Activated T-cell treated with anti-CD3 and anti-CD28 coated beads, Interleukin-2, amount 50 U/mL, for 24 hours (primary cell): ENCODE data around the gene CCDC127.
"Not testable (repeated sequence)": the region's sequence is repeated elsewhere in the genome, so short reads cannot be mapped to it uniquely, and the experiment has no call there.

Experiments
- DNase-seq: peaks from one replicate; pipeline ENCODE4 v3.0.0-alpha.2; 2020
- H3K27ac Mint-ChIP-seq: 2 replicates; pipeline ENCODE4 v1.8.0; 2020; ENCODE audit warnings: mild to moderate bottlenecking, mixed read lengths
- H3K27me3 Mint-ChIP-seq: 2 replicates; pipeline ENCODE4 v1.8.0; 2020; ENCODE audit warnings: mixed read lengths
- H3K36me3 Mint-ChIP-seq: 2 replicates; pipeline ENCODE4 v1.8.0; 2020; ENCODE audit warnings: low read depth, mixed read lengths
- H3K4me1 Mint-ChIP-seq: 2 replicates; pipeline ENCODE4 v1.8.0; 2020; ENCODE audit warnings: low read depth, mixed read lengths
- H3K4me3 Mint-ChIP-seq: 2 replicates; pipeline ENCODE4 v1.8.0; 2020; ENCODE audit warnings: mild to moderate bottlenecking, moderate library complexity, mixed read lengths
- H3K9me3 Mint-ChIP-seq: 2 replicates; pipeline ENCODE4 v1.8.0; 2020; ENCODE audit warnings: mixed read lengths

The CCDC127 gene

DNA sequence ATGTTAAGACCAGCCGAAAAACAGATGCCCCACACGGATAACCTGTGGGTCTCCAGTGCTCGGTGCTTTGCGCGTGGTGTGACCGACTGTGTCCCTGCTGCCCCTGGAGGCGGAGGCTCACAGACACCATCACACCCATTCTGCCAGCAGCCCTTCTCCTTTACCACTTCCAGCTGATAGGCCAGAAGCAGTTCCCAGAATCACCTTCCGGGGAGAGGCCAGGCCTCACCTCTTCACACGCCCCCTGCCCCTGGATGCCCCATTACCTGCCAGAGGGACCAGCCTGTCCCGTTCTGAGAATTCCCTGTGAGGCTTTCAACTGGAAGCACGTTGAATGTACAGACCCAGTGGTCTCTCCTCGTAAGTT is 48.2 kb downstream of the CCDC127 start:
- no peak overlapping the region for H3K27ac Mint-ChIP-seq
- no peak overlapping the region for H3K4me3 Mint-ChIP-seq
- H3K4me1 Mint-ChIP-seq: no peaks in the 10 kb centered on the region
- H3K9me3 Mint-ChIP-seq: no peaks in the 10 kb centered on the region
- no peak for DNase-seq
- H3K27me3 Mint-ChIP-seq: peaks cover 7% of the 10 kb centered on the region
- H3K36me3 Mint-ChIP-seq: no peaks in the 10 kb centered on the region

DNA sequence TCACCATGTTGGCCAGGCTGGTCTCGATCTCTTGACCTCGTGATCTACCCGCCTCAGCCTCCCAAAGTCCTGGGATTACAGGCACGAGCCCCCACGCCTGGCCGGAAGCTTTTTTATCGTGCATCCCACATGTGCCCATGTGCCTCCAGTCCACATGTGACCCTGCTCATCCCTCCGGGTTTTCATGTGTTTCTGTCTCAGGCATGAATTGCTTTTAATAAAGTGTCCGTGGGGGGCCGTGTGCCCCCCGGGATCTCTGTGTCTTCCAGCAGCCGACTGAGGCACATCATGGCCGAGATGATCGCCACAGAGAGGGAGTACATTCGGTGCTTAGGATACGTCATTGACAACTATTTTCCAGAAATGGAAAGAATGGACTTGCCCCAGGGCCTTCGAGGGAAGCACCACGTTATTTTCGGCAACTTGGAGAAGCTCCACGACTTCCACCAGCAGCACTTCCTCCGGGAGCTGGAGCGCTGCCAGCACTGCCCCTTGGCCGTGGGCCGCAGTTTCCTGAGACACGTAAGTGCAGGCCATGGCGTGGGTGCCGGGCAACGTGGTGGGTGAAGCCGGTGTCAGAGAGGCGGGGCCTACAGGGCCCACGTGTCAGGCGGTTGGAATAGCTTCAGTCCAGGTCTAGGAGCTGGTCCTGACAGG is 48.8 kb downstream of the CCDC127 start:
- no peak for DNase-seq

DNA sequence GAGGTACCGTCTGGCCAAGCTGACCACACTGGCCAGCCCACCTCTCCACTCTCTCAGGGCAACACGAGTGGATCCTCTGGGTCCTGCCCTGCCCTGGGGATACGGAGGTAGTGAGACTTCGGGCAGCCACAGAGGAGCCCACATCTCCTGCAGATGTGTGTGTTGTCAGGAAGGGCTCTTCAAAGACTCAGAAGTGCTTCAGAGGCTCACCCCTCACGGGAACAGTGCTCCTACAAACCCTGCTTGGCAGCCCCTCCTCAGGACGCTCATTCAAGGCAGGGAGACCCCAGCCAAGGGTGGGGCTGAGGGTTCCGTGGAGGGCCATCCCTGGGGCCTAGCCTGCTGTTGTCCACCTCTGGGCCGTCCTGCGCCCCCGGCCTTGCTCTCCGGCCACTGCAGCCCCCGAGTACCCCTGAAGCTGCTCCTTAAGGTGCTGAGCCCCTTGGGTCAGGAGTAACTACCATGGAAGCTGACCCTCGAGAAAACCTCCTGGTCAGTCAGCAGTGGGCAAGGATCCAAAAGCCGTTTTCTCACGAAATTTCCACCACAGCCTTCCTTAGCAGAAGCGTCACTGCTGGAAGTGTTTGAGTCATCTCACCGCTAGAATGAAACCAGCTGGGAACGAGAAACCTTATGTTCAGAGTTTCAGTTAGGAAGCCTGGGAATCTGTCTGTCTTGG is 49.8 kb downstream of the CCDC127 start:
- DNase-seq: no peak
- no peaks in the 10 kb centered on the region for H3K27me3 Mint-ChIP-seq
- H3K36me3 Mint-ChIP-seq: no peaks in the 10 kb centered on the region
- no peak overlapping the region for H3K27ac Mint-ChIP-seq
- H3K4me3 Mint-ChIP-seq: no peak overlapping the region
- no peaks in the 10 kb centered on the region for H3K4me1 Mint-ChIP-seq
- H3K9me3 Mint-ChIP-seq: no peaks in the 10 kb centered on the region

More for the DNA sequence above, 48.8 kb downstream of the CCDC127 start:
- H3K4me3 Mint-ChIP-seq: no peak overlapping the region
- H3K9me3 Mint-ChIP-seq: no peaks in the 10 kb centered on the region
- H3K27ac Mint-ChIP-seq: no peak overlapping the region
- H3K4me1 Mint-ChIP-seq: no peaks in the 10 kb centered on the region
- no peaks in the 10 kb centered on the region for H3K36me3 Mint-ChIP-seq
- peaks cover 7% of the 10 kb centered on the region for H3K27me3 Mint-ChIP-seq

DNA sequence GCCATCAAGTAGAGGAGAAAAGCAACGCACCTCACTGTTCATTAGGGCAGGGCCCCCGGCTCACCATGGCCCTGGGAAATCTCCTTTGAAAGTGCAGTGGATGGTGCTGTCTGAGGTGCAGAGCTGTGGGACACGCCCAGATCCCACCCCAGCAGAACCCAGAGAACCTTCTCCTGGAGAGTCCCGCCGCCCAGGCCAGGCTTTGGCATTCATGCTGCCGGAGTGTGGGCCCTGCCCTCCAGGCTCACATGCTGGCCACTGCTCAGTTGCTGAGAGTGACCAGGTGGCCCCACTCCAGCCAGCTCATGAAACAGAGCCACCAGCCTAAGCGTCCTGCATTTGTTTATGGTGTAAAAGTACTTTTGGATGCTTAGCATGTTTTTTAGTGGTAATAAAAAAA is 50.4 kb downstream of the CCDC127 start:
- Mint-ChIP-seq H3K36me3 (no peaks in the 10 kb centered on the region), H3K27me3 (no peaks in the 10 kb centered on the region), H3K9me3 (no peaks in the 10 kb centered on the region), H3K27ac (no peak overlapping the region), H3K4me3 (no peak overlapping the region), H3K4me1 (no peaks in the 10 kb centered on the region)
- no peak for DNase-seq

DNA sequence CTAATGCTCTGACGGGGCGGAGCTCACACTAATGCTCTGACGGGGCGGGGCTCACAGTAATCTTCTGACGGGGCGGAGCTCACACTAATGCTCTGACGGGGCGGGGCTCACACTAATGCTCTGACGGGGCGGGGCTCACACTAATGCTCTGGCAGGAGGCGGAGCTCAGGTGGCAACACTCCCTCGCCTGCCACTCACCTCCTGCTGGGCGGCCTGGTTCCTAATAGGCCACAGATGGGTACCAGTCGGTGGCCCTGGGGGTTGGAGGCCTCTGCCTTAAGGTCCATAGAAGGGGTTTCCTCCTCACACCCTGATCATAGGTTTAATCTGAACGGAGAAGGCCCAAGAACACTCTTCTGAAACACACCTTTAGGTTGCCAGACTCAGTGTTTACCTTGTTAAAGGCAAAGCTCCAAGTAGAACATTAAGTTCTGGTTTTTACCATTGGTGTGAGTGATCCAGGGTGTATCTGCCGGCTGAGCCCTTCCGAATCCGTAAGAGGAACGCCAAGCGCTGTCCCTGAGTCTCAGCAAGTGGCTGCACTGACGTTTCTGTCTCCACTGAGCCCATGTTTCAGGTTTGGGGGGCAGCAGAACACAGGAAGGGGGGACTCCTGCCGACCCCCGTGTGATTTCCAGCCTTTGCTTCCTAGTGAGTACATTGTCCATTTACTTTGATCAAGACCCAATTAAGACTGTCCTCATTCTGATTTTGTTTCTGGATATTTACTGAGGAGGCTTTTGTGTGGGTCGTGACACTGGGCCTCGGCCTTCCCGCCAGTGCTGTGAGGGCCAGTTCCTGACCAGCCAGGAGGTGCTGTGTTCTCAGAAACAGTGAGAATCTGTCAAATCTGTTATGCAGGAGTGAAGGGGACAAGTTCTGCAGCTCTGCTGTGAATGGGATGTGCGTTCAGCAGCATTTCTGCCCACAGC is 51.2 kb downstream of the CCDC127 start:
- H3K27me3 Mint-ChIP-seq: no peaks in the 10 kb centered on the region
- DNase-seq: no peak
- H3K4me3 Mint-ChIP-seq: no peak overlapping the region
- H3K27ac Mint-ChIP-seq: no peak overlapping the region
- no peaks in the 10 kb centered on the region for H3K36me3 Mint-ChIP-seq
- no peaks in the 10 kb centered on the region for H3K4me1 Mint-ChIP-seq
- no peaks in the 10 kb centered on the region for H3K9me3 Mint-ChIP-seq

DNA sequence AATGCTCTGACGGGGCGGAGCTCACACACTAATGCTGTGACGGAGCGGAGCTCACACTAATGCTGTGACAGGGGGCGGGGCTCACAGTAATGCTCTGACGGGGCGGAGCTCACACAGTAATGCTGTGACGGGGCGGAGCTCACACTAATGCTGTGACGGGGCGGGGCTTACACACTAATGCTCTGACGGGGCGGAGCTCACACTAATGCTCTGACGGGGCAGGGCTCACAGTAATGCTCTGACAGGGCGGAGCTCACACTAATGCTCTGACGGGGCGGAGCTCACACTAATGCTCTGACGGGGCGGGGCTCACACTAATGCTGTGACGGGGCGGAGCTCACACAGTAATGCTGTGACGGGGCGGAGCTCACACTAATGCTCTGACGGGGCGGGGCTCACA is 53.2 kb downstream of the CCDC127 start:
- H3K36me3 Mint-ChIP-seq, H3K4me3 Mint-ChIP-seq, H3K4me1 Mint-ChIP-seq, H3K27ac Mint-ChIP-seq, DNase-seq, H3K27me3 Mint-ChIP-seq, H3K9me3 Mint-ChIP-seq: not testable (repeated sequence)

DNA sequence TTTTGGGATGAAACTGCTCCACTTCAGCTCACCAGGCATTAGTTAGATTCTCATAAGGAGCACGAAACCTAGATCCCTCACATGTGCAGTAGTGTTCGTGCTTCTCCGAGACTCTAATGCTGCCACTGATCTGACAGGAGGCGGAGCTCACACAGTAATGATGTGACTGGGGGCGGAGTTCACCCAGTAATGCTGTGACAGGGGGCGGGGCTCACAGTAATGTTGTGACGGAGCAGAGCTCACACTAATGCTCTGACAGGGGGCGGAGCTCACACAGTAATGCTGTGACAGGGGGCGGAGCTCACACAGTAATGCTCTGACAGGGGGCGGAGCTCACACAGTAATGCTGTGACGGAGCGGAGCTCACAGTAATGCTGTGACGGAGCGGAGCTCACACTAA is 53.7 kb downstream of the CCDC127 start:
- no peaks in the 10 kb centered on the region for H3K4me1 Mint-ChIP-seq
- no peak for DNase-seq
- H3K27ac Mint-ChIP-seq: no peak overlapping the region
- no peaks in the 10 kb centered on the region for H3K9me3 Mint-ChIP-seq
- no peak overlapping the region for H3K4me3 Mint-ChIP-seq
- no peaks in the 10 kb centered on the region for H3K36me3 Mint-ChIP-seq
- peaks cover 14% of the 10 kb centered on the region for H3K27me3 Mint-ChIP-seq

DNA sequence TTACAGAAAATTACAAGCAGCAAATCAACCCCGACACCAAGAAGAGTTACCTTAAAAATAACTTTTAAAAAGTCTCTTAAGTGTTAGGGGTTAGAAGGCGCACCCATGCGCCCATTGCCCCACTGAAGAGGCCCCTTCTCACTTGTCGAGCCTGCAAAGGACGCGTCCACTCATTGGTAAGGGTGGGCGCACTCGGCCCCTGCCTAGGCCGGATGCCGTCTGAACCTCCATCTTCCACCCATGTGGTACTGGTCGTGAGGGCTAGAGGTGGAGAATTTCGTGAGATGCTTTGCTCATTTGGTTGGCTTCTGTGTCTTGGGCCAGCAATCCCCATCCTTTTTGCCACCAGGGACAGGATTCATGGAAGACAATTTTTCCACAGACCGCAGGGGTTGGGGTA is 54.1 kb downstream of the CCDC127 start:
- H3K9me3 Mint-ChIP-seq: no peaks in the 10 kb centered on the region
- peaks cover 18% of the 10 kb centered on the region for H3K27me3 Mint-ChIP-seq
- no peaks in the 10 kb centered on the region for H3K36me3 Mint-ChIP-seq
- no peak overlapping the region for H3K4me3 Mint-ChIP-seq
- DNase-seq: no peak
- H3K4me1 Mint-ChIP-seq: no peaks in the 10 kb centered on the region
- H3K27ac Mint-ChIP-seq: no peak overlapping the region

DNA sequence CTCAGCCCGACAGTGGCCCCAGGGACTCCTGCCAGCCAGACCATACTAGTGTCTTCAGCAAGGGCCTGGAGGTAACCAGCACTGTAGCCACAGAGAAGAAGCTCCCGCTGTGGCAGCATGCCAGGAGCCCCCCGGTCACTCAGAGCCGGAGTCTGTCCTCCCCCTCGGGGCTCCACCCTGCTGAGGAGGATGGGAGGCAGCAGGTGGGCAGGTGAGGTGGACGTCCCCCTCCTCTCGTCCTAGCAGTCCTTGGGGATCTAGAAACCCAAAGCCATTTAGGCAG is 54.7 kb downstream of the CCDC127 start:
- Mint-ChIP-seq H3K9me3 (no peaks in the 10 kb centered on the region), H3K36me3 (no peaks in the 10 kb centered on the region)

DNA sequence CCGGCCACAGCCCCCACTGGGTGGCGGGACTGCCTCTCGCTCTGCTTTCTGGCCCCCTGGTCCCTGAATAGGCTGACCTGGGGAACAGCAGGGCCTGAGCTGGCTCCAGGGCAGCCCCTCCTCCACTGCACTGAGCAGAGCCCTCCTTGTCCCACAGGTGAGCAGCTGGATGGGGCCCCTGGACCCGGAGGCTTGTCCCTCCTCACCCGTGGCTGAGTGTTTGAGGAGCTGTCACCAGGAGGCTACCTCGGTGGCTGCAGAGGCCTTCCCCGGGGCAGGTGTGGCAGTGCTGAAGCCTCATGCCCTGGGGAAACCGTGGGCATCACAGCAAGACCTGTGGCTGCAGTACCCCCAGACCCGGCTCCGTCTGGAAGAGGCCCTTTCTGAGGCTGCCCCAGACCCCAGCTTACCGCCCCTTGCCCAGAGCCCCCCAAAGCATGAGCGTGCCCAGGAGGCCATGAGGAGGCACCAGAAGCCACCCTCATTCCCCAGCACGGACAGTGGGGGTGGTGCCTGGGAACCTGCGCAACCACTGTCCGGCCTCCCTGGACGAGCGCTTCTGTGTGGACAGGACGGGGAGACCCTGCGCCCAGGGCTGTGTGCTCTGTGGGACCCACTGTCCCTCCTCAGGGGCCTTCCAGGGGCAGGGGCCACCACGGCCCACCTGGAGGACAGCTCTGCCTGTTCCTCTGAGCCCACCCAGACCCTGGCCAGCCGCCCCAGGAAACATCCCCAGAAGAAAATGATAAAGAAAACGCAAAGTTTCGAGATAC is 55.2 kb downstream of the CCDC127 start:
- Mint-ChIP-seq H3K36me3 (no peaks in the 10 kb centered on the region), H3K4me1 (no peaks in the 10 kb centered on the region), H3K27me3 (peaks cover 21% of the 10 kb centered on the region), H3K9me3 (no peaks in the 10 kb centered on the region), H3K4me3 (no peak overlapping the region), H3K27ac (no peak overlapping the region)
- no peak for DNase-seq

More for the DNA sequence above, 54.7 kb downstream of the CCDC127 start:
- H3K27me3 Mint-ChIP-seq: peaks cover 21% of the 10 kb centered on the region
- DNase-seq: no peak
- H3K4me3 Mint-ChIP-seq: no peak overlapping the region
- no peaks in the 10 kb centered on the region for H3K4me1 Mint-ChIP-seq
- H3K27ac Mint-ChIP-seq: no peak overlapping the region

DNA sequence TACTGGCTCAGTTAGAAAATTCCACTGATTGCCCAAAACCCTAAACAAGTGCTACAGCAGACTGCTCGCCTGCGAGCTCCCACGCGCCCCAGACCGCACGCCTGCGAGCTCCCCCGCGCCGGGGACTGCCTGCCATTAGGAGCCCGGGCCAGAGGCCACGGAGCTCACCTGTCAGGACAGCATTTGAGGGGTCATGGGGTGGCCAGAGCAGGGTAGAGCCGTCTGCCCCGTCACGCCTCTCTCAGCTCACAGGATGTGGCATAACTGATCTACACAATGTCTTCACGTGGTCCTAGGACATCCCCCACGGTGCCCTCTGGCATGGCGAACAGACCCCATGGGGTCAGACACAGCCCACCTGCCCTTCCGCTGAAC is 55.8 kb downstream of the CCDC127 start:
- Mint-ChIP-seq H3K27me3 (peaks cover 21% of the 10 kb centered on the region), H3K27ac (no peak overlapping the region), H3K4me3 (no peak overlapping the region), H3K9me3 (no peaks in the 10 kb centered on the region), H3K4me1 (no peaks in the 10 kb centered on the region), H3K36me3 (no peaks in the 10 kb centered on the region)
- DNase-seq: no peak

DNA sequence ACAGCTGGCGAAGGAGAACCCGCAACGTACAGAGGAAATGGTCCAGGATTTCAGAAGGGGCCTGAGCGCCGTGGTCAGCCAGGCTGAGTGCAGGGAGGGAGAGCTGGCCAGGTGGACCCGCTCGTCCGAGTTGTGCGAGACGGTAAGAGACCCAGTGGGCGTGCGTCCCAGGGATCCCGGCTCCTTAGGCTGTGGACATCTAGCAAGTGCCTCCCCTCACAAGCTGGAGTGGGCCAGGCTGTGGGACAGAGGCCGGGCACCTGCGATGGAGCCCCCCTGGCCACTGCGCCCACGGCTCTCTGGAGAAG is 56.2 kb downstream of the CCDC127 start:
- H3K27ac Mint-ChIP-seq: no peak overlapping the region
- DNase-seq: no peak
- no peaks in the 10 kb centered on the region for H3K4me1 Mint-ChIP-seq
- peaks cover 21% of the 10 kb centered on the region for H3K27me3 Mint-ChIP-seq
- no peaks in the 10 kb centered on the region for H3K9me3 Mint-ChIP-seq
- H3K4me3 Mint-ChIP-seq: no peak overlapping the region
- no peaks in the 10 kb centered on the region for H3K36me3 Mint-ChIP-seq

DNA sequence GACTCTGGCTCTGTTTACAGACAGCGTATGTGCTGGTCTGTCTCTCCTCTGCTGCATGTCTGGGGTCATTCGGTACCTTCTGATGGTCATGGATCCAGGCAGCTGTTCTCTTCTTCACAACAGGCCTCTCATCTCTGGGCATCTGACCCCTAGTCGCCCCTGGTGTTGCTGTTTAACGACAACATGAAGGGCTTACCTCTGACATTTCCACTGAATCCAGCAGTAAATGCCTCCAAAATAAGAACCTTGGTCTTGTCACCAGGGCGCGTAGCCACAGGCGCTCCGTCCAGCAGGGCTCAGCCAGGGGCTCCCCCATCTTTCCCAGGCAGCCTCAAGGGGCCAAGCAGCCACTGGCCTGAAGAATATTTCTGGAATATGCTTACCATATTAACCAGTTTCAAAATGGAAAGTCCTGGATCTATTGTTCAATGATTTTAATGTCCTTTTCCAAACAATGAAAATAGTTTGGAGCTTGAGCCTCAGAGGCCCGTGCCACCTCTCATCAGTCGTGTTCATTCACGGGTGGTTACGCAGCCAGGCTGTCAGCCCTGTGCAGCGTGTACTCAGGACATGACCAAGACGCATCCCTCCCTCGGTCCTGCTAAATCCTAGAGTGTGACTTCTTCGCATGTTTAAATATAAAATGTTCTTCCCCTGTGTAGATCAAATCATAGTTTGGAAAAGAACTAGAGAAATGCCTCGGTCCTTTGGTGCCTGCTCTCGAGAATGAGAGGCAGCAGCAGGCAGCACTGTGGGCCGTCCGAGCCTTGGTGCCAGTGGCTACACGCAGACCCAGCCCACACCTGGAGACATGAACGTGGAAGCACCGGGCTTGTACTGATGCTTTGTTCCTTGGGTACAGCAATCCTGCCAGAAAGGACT is 56.8 kb downstream of the CCDC127 start:
- H3K36me3 Mint-ChIP-seq: no peaks in the 10 kb centered on the region
- H3K4me1 Mint-ChIP-seq: no peaks in the 10 kb centered on the region
- no peak overlapping the region for H3K27ac Mint-ChIP-seq
- no peak for DNase-seq
- H3K4me3 Mint-ChIP-seq: no peak overlapping the region
- peaks cover 21% of the 10 kb centered on the region for H3K27me3 Mint-ChIP-seq
- no peaks in the 10 kb centered on the region for H3K9me3 Mint-ChIP-seq

DNA sequence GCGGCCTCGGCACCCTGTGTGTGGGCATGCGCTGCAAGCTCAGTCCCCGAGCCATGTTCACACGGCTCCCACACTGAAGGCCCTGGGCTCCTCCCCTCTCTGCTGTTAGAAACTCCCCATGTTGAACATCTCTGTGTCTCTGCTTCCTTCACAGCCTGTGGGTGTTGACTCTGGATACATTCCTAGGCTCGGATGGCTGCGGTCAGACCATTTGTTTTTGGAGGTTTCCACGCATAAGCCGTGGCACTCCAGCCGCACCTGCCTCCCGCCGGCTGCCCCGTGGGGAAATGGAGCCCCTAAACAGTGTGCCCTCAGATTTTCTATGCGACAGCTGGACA is 57.8 kb downstream of the CCDC127 start:
- H3K4me1 Mint-ChIP-seq: no peaks in the 10 kb centered on the region
- no peak overlapping the region for H3K27ac Mint-ChIP-seq
- no peak overlapping the region for H3K4me3 Mint-ChIP-seq
- H3K36me3 Mint-ChIP-seq: no peaks in the 10 kb centered on the region
- no peak for DNase-seq
- no peaks in the 10 kb centered on the region for H3K9me3 Mint-ChIP-seq
- H3K27me3 Mint-ChIP-seq: peaks cover 21% of the 10 kb centered on the region
